SU-DHL-6 (cell line): ENCODE data around the gene AKTIP.

ENCODE experiments used
- H2AFZ ChIP-seq: fragments of 200-600 bp; sonication (generic); 2 replicates; pipeline ENCODE4 v1.6.1; 2014; ENCODE audit warnings: low read depth, mild to moderate bottlenecking, moderate library complexity, mixed read lengths, antibody characterized with exemption, low read length; ENCODE audit not compliant: severe bottlenecking
- H3F3A ChIP-seq: fragments of 200-600 bp; shearing (Covaris generic); 2 replicates; pipeline ENCODE4 v1.6.0; 2016; ENCODE audit warnings: antibody characterized with exemption, mild to moderate bottlenecking; ENCODE audit not compliant: insufficient read depth
- H3K27ac ChIP-seq: fragments of 200-600 bp; sonication (generic); 2 replicates; pipeline ENCODE4 v1.5.1; 2016; ENCODE audit warnings: low read depth, mild to moderate bottlenecking, low read length, moderate library complexity, mixed read lengths
- H3K27me3 ChIP-seq: fragments of 200-600 bp; sonication (generic), shearing (Covaris generic); 2 replicates; pipeline ENCODE4 v1.6.0; 2014; ENCODE audit warnings: mild to moderate bottlenecking, low read length
- H3K36me3 ChIP-seq: fragments of 200-600 bp; sonication (generic); 2 replicates; pipeline ENCODE4 v1.6.1; 2014; ENCODE audit warnings: mild to moderate bottlenecking, low read length, mixed read lengths
- H3K4me2 ChIP-seq: fragments of 300-600, 200-600 bp; shearing (Covaris generic), sonication (generic); 2 replicates; pipeline ENCODE4 v1.6.0; 2014; ENCODE audit warnings: low read length, low read depth, mild to moderate bottlenecking; ENCODE audit not compliant: poor library complexity, severe bottlenecking
- H3K4me3 ChIP-seq: fragments of 200-600 bp; sonication (generic); 2 replicates; pipeline ENCODE4 v1.5.1; 2014; ENCODE audit warnings: antibody characterized with exemption, low read length, mild to moderate bottlenecking, mixed read lengths; ENCODE audit not compliant: insufficient read depth, poor library complexity, severe bottlenecking
- H3K79me2 ChIP-seq: fragments of 200-600 bp; sonication (generic); 2 replicates; pipeline ENCODE4 v1.6.1; 2014; ENCODE audit warnings: mild to moderate bottlenecking, low read length, moderate library complexity; ENCODE audit not compliant: insufficient read depth
- H3K9ac ChIP-seq: fragments of 200-600 bp; sonication (generic); 2 replicates; pipeline ENCODE4 v1.7.0; 2014; ENCODE audit warnings: mild to moderate bottlenecking, low read length
- H3K9me2 ChIP-seq: fragments of 200-600 bp; sonication (generic); replicated peaks from 2 replicates; pipeline ENCODE4 v1.6.1; 2014; ENCODE audit warnings: low read length; ENCODE audit not compliant: insufficient read depth
- H3K9me3 ChIP-seq: fragments of 200-600 bp; sonication (generic); 2 replicates; pipeline ENCODE4 v1.6.1; 2014; ENCODE audit warnings: low read length, mixed read lengths; ENCODE audit not compliant: insufficient read depth
- H4K20me1 ChIP-seq: fragments of 200-600 bp; sonication (generic); 2 replicates; pipeline ENCODE4 v1.6.1; 2014; ENCODE audit warnings: low read depth, mild to moderate bottlenecking, antibody characterized with exemption, low read length, moderate library complexity, mixed read lengths
- EZH2phosphoT487 ChIP-seq: fragments of 200-600 bp; sonication (generic), shearing (Covaris generic); conservative IDR thresholded peaks from 2 replicates; pipeline ENCODE4 v1.6.1; 2018; ENCODE audit warnings: mild to moderate bottlenecking, antibody characterized with exemption, low read length, moderate library complexity, mixed read lengths
- TF ChIP-seq, protein P1 (sequence below): fragments of 200-600 bp; sonication (generic); IDR thresholded peaks from one replicate; pipeline ENCODE4 v1.5.1; 2017; ENCODE audit warnings: antibody characterized with exemption, mild to moderate bottlenecking, low read length, moderate library complexity; ENCODE audit not compliant: insufficient read depth, poor library complexity, severe bottlenecking

Gene AKTIP

DNA sequence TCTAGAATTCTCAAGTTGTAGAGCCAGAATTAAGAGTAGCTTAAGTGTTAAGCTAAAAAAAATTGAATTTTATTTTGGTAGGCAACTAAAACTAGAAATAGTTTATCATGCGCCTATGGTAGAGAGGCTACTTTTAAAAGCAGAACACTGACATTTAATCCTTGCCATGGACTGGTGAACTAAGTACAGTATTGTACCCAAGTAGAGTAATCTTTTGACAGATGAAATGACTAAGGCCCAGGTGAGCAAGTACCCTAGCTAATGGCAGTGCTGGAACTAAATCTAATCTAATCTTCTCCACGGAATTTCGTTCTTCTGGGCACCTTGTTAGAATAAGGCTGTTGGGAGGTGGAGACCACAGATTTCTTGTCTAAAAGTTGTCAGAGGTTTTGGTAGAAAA lies 56.9 kb downstream of the AKTIP start:
- H3K27ac ChIP-seq: no peak overlapping the region
- H3K27me3 ChIP-seq: no peaks in the 10 kb centered on the region
- H3K9me2 ChIP-seq: no peaks in the 10 kb centered on the region
- H3K79me2 ChIP-seq: peaks cover 5% of the 10 kb centered on the region; the same call in 1 of the 2 replicates
- H3K4me2 ChIP-seq: no peak overlapping the region
- H3K9ac ChIP-seq: no peak overlapping the region
- H3K36me3 ChIP-seq: peaks cover 18% of the 10 kb centered on the region; the same call in 1 of the 2 replicates
- H3F3A ChIP-seq: peaks cover 19% of the 10 kb centered on the region
- no peaks in the 10 kb centered on the region for H4K20me1 ChIP-seq
- no peak for TF ChIP-seq EZH2phosphoT487
- TF ChIP-seq, protein P1, sequence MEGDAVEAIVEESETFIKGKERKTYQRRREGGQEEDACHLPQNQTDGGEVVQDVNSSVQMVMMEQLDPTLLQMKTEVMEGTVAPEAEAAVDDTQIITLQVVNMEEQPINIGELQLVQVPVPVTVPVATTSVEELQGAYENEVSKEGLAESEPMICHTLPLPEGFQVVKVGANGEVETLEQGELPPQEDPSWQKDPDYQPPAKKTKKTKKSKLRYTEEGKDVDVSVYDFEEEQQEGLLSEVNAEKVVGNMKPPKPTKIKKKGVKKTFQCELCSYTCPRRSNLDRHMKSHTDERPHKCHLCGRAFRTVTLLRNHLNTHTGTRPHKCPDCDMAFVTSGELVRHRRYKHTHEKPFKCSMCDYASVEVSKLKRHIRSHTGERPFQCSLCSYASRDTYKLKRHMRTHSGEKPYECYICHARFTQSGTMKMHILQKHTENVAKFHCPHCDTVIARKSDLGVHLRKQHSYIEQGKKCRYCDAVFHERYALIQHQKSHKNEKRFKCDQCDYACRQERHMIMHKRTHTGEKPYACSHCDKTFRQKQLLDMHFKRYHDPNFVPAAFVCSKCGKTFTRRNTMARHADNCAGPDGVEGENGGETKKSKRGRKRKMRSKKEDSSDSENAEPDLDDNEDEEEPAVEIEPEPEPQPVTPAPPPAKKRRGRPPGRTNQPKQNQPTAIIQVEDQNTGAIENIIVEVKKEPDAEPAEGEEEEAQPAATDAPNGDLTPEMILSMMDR: no peak
- H3K9me3 ChIP-seq: no peaks in the 10 kb centered on the region
- no peak overlapping the region for H3K4me3 ChIP-seq
- H2AFZ ChIP-seq: no peak overlapping the region

DNA sequence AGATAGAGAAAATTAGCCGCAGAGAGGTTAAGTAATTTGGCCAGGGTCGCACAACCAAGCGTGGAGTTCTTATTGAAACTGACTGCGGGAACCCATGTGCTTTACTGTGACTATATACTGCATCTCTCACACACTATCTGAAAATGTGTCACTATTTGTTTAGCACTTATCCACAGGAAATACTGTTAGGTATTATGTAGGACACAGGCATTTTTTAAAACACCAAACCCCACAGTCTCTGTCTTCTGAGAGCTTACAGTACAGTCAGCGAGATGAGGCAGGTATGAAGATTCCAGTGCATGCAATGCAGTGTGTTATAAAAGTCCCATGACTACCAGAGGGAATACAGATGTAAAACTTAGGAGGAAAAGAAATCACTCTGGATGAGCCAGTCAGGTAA lies 57.5 kb downstream of the AKTIP start:
- Histone ChIP-seq H3K4me2 (no peak overlapping the region), H3K9me3 (no peaks in the 10 kb centered on the region), H3K9me2 (no peaks in the 10 kb centered on the region), H3K27me3 (no peaks in the 10 kb centered on the region), H3K27ac (no peak overlapping the region), H3K4me3 (no peak overlapping the region), H3F3A (peaks cover 18% of the 10 kb centered on the region), H3K9ac (no peak overlapping the region), H4K20me1 (no peaks in the 10 kb centered on the region), H3K79me2 (peaks cover 1% of the 10 kb centered on the region; the same call in 1 of the 2 replicates), H2AFZ (no peak overlapping the region), H3K36me3 (peaks cover 18% of the 10 kb centered on the region; the same call in 1 of the 2 replicates)
- TF ChIP-seq, protein P1: no peak
- no peak for TF ChIP-seq EZH2phosphoT487
